Smooth muscle cell (in vitro differentiated cells): ENCODE data around the gene SNUPN. TPM values are rescaled to one million over a fixed set of nuclear protein-coding genes. Genes with fewer than 3 reads are reported as not detected.
A peak's percentile ranks its signal among the peaks of the same experiment; 100 is the strongest.

Experiments used
- DNase-seq: peaks from one replicate; lab custom pipeline; 2025; ENCODE audit not compliant: unreplicated experiment; lab: John Stamatoyannopoulos, UW
- H2AFZ ChIP-seq: fragments of 200-600 bp; sonication (generic); 2 replicates; pipeline ENCODE4 v1.6.0; 2016; ENCODE audit warnings: antibody characterized with exemption, low read depth, mild to moderate bottlenecking
- H3F3A ChIP-seq: fragments of 200-600 bp; sonication (generic); 2 replicates; pipeline ENCODE4 v1.6.0; 2017; ENCODE audit warnings: antibody characterized with exemption, low read depth
- H3K27ac ChIP-seq: fragments of 200-600 bp; sonication (generic); 2 replicates; pipeline ENCODE4 v1.5.1; 2016; ENCODE audit warnings: low read depth, mild to moderate bottlenecking
- H3K27me3 ChIP-seq: fragments of 200-600 bp; sonication (generic); 2 replicates; pipeline ENCODE4 v1.6.1; 2016; ENCODE audit warnings: low read depth, mild to moderate bottlenecking
- H3K36me3 ChIP-seq: fragments of 200-600 bp; sonication (generic); 2 replicates; pipeline ENCODE4 v1.5.1; 2016; ENCODE audit warnings: low read depth
- H3K4me1 ChIP-seq: fragments of 200-600 bp; sonication (generic); 2 replicates; pipeline ENCODE4 v1.5.1; 2016; ENCODE audit warnings: low read depth
- H3K4me2 ChIP-seq: fragments of 200-600 bp; sonication (generic); 2 replicates; pipeline ENCODE4 v1.6.0; 2016; ENCODE audit warnings: mild to moderate bottlenecking
- H3K4me3 ChIP-seq: fragments of 200-600 bp; sonication (generic); 2 replicates; pipeline ENCODE4 v1.5.1; 2016; ENCODE audit warnings: mild to moderate bottlenecking
- H3K79me2 ChIP-seq: fragments of 200-600 bp; sonication (generic); 2 replicates; pipeline ENCODE4 v1.6.0; 2016; ENCODE audit warnings: low read depth, mild to moderate bottlenecking
- H3K9ac ChIP-seq: fragments of 200-600 bp; sonication (generic); 2 replicates; pipeline ENCODE4 v1.6.0; 2016; ENCODE audit warnings: low read depth
- H3K9me3 ChIP-seq: fragments of 200-600 bp; sonication (generic); replicated peaks from 2 replicates; pipeline ENCODE4 v1.5.1; 2016; ENCODE audit warnings: low read depth
- H4K20me1 ChIP-seq: fragments of 200-600 bp; sonication (generic); 2 replicates; pipeline ENCODE4 v1.6.0; 2016; ENCODE audit warnings: low read depth
- WGBS: methylation state at CpG from one replicate; pipeline ENCODE4 v1.1.7; 2016; ENCODE audit warnings: low lambda C conversion rate; 5-methylcytosine and 5-hydroxymethylcytosine counted together
- polyA plus RNA-seq: library from polyadenylated mRNA; unstranded; fragments of >200 nt; fragmentation: Nextera tagmentation; extraction: Ambion mirVana; gene quantifications from 2 replicates; pipeline ENCODE4 v1.2.1, GENCODE V29; 2016
- total RNA-seq: library from RNA; depleted of rRNA; stranded (reverse); fragments of >200 nt; gene quantifications from 2 replicates; pipeline ENCODE4 v1.2.3, GENCODE V29; 2014
- TF ChIP-seq, protein P1 (sequence below): fragments of 200-600 bp; sonication (generic); IDR thresholded peaks from 2 replicates; pipeline ENCODE4 v1.5.1; 2017; ENCODE audit warnings: borderline replicate concordance, mild to moderate bottlenecking, antibody characterized with exemption; ENCODE audit not compliant: insufficient read depth, poor library complexity, severe bottlenecking

SNUPN gene
- total and polyA plus RNA-seq, 2 experiments from 2014 or later: 15.2 to 24.0 TPM

DNA sequence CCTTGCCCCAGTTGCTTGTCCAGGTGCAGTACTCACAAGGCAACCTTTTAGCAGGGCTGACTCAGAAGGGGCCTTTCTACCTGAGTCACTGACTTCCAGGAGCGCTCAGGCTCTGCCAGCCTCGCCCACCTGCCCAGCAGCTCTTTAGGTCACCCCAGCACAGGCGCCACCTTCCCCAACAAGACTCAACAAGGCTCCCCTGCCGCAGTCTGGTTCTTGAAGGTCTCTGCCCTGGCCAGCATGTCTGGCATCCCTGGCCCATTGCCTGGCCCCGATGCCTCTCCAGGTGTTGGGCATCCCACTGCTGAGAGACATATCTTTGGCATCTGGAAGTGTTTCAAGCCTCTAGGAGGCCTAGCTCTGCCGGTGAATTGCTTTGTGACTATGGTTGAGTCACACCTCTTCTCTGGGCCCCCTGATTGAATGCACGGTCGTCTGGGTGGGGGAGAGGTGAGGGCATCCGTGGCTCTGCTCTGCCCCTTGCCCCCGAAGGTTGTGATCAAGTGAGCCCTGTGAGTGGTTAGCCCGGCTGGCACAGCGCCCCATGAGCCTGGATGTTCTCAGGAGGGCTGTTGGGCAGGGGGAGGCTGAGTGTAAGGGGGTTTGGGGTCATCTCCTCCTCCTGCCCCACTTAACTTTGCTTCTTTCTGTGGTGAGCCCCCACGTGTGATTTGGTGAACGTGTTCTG, 43.8 kb upstream of the SNUPN start:
- DNase-seq: no peak
- Histone ChIP-seq H3K4me3 (no peak overlapping the region), H3K9me3 (no peaks in the 10 kb centered on the region), H3K79me2 (no peaks in the 10 kb centered on the region), H3K36me3 (no peaks in the 10 kb centered on the region), H2AFZ (no peak overlapping the region), H3F3A (peaks cover 19% of the 10 kb centered on the region), H3K9ac (peak overlapping the region; percentile 71), H3K4me1 (peaks cover 32% of the 10 kb centered on the region), H3K27ac (peak overlapping the region; percentile 85), H3K27me3 (no peaks in the 10 kb centered on the region), H4K20me1 (no peaks in the 10 kb centered on the region), H3K4me2 (no peak overlapping the region)
- TF ChIP-seq, protein P1, sequence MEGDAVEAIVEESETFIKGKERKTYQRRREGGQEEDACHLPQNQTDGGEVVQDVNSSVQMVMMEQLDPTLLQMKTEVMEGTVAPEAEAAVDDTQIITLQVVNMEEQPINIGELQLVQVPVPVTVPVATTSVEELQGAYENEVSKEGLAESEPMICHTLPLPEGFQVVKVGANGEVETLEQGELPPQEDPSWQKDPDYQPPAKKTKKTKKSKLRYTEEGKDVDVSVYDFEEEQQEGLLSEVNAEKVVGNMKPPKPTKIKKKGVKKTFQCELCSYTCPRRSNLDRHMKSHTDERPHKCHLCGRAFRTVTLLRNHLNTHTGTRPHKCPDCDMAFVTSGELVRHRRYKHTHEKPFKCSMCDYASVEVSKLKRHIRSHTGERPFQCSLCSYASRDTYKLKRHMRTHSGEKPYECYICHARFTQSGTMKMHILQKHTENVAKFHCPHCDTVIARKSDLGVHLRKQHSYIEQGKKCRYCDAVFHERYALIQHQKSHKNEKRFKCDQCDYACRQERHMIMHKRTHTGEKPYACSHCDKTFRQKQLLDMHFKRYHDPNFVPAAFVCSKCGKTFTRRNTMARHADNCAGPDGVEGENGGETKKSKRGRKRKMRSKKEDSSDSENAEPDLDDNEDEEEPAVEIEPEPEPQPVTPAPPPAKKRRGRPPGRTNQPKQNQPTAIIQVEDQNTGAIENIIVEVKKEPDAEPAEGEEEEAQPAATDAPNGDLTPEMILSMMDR: no peak
- WGBS: 80% methylated on average over 14 of the region's 14 CpGs

GRCh38 chr15:75666823-75667501, 41.4 kb upstream of the SNUPN start:
- Histone ChIP-seq H2AFZ (no peak overlapping the region), H3K27ac (peak overlapping the region; percentile 95), H3K27me3 (no peaks in the 10 kb centered on the region), H3K9me3 (no peaks in the 10 kb centered on the region), H3K79me2 (no peaks in the 10 kb centered on the region), H3K36me3 (no peaks in the 10 kb centered on the region), H3K4me3 (no peak overlapping the region), H4K20me1 (no peaks in the 10 kb centered on the region), H3K9ac (peak overlapping the region; percentile 77), H3K4me2 (peak overlapping the region; percentile 37), H3F3A (peaks cover 8% of the 10 kb centered on the region), H3K4me1 (peaks cover 10% of the 10 kb centered on the region)
- peak; percentile 30 for DNase-seq
- TF ChIP-seq, protein P1: no peak
- WGBS: 64% methylated on average over 14 of the region's 15 CpGs

DNA sequence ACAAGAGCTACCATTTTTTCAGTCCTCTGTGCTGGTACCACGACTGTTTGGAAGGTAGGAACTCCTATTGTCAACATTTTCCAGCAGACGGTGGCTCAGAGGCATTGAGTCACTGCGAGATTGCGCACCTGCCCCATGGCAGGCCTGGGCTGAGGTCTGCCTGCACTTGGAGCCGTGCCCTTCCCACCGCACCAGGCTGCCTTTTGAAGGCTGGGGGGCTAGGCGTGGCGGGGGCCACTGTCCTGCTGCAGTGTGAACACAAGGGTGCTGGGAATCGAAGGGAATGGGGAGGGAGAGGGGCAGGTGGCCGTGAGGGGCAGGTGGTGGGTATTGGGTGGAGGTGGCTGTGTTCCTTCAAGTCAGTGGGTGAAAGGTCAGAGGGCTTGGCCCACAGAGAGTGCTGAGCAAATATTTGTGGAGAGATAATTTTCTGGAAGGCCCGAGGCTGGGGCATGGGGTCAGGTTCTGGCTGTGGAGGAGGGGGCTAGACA, 38.5 kb upstream of the SNUPN start:
- no peak overlapping the region for H3K27ac ChIP-seq
- H3K27me3 ChIP-seq: no peaks in the 10 kb centered on the region
- TF ChIP-seq, protein P1: no peak
- no peaks in the 10 kb centered on the region for H4K20me1 ChIP-seq
- DNase-seq: no peak
- no peaks in the 10 kb centered on the region for H3K36me3 ChIP-seq
- H3K79me2 ChIP-seq: no peaks in the 10 kb centered on the region
- WGBS: 92% methylated on average over 11 of the region's 11 CpGs
- no peak overlapping the region for H3K9ac ChIP-seq
- no peak overlapping the region for H2AFZ ChIP-seq
- peaks cover 10% of the 10 kb centered on the region for H3K4me1 ChIP-seq
- H3K9me3 ChIP-seq: no peaks in the 10 kb centered on the region
- peaks cover 8% of the 10 kb centered on the region for H3F3A ChIP-seq
- no peak overlapping the region for H3K4me3 ChIP-seq
- H3K4me2 ChIP-seq: no peak overlapping the region
